Stimulated activated CD8-positive, alpha-beta memory T cell treated with anti-CD3 and anti-CD28 coated beads, Interleukin-2, amount 100 ng/mL, for 1 hour (primary cell): ENCODE data around the gene FUT2.
A peak's percentile ranks its signal among the peaks of the same experiment; 100 is the strongest.
"Not testable (repeated sequence)": the region's sequence is repeated elsewhere in the genome, so short reads cannot be mapped to it uniquely, and the experiment has no call there.

ENCODE experiments used
- DNase-seq, 2 donors: peaks; one replicate each; pipeline ENCODE4 v3.0.0-alpha.2; 2020; ENCODE audit warnings: low read depth in 2 of 2

Gene FUT2

GRCh38 chr19:48695743-48696352 is at the start of gene FUT2:
TSS of gene FUT2 (plus strand) at chr19:48695971. CDS start at chr19:48702957, 6,986 bp downstream.
- DNase-seq = no peak

- DNase-seq = peak; percentile 80 to 84
These were observed 49.6 kb upstream of the FUT2 start, which contains the start of gene CA11 for GRCh38 chr19:48646001-48646721. TSS of gene CA11 (minus strand) at chr19:48646187. CDS start at chr19:48645632, 555 bp downstream.

GRCh38 chr19:48646722-48647216 is 49.0 kb upstream of the FUT2 start:
- no peak for DNase-seq

- no peak for DNase-seq
These were observed 47.6 kb upstream of the FUT2 start for GRCh38 chr19:48648134-48648533.

GRCh38 chr19:48650974-48651682 is 44.6 kb upstream of the FUT2 start:
- no peak for DNase-seq

GRCh38 chr19:48651683-48652048 is 44.1 kb upstream of the FUT2 start:
- DNase-seq = no peak

GRCh38 chr19:48654299-48655059 is 41.3 kb upstream of the FUT2 start:
- no peak for DNase-seq

GRCh38 chr19:48656840-48657474 is 38.8 kb upstream of the FUT2 start:
- DNase-seq = no peak

GRCh38 chr19:48657828-48658227 is 37.9 kb upstream of the FUT2 start:
- DNase-seq = not testable (repeated sequence)

GRCh38 chr19:48658483-48658882 is 37.3 kb upstream of the FUT2 start:
- DNase-seq = no peak

- no peak for DNase-seq
These were observed 36.0 kb upstream of the FUT2 start for GRCh38 chr19:48659768-48660167.

- DNase-seq = peak; percentile 50 to 58
These were observed 34.7 kb upstream of the FUT2 start for GRCh38 chr19:48660852-48661710.

- no peak for DNase-seq
These were observed 34.1 kb upstream of the FUT2 start for GRCh38 chr19:48661711-48662090.

- DNase-seq = no peak
These were observed 32.1 kb upstream of the FUT2 start for GRCh38 chr19:48663667-48664066.

- no peak for DNase-seq
These were observed 31.3 kb upstream of the FUT2 start for GRCh38 chr19:48664476-48664875.

GRCh38 chr19:48665786-48666185 is 30.0 kb upstream of the FUT2 start:
- DNase-seq = no peak

GRCh38 chr19:48668332-48668731 is 27.4 kb upstream of the FUT2 start:
- no peak for DNase-seq

- DNase-seq = no peak
These were observed 27.0 kb upstream of the FUT2 start for GRCh38 chr19:48668761-48669160.

GRCh38 chr19:48669903-48670668 is 25.7 kb upstream of the FUT2 start:
- DNase-seq = no peak
